BE2C (cell line): ENCODE measurements around the gene PARD3.

Experiments used
- DNase-seq: peaks from one replicate; pipeline ENCODE4 v3.0.0-alpha.2; 2020
- H3K27me3 ChIP-seq: fragments of 250-450 bp; sonication (Bioruptor Pico); 2 replicates; pipeline ENCODE4 v1.5.1; 2020; ENCODE audit warnings: mild to moderate bottlenecking
- H3K36me3 ChIP-seq: fragments of 250-450 bp; sonication (Bioruptor Pico); 2 replicates; pipeline ENCODE4 v1.5.1; 2020; ENCODE audit warnings: mild to moderate bottlenecking
- H3K4me1 ChIP-seq: fragments of 250-450 bp; sonication (Bioruptor Pico); 2 replicates; pipeline ENCODE4 v1.5.1; 2020
- H3K4me3 ChIP-seq: 2 replicates; pipeline ENCODE4 v1.5.1; 2011; ENCODE audit warnings: low read depth, low read length
- H3K9me3 ChIP-seq: fragments of 250-450 bp; sonication (Bioruptor Pico); 2 replicates; pipeline ENCODE4 v1.5.1; 2020
- CTCF ChIP-seq: IDR thresholded peaks from 2 replicates; pipeline ENCODE4 v1.5.1; 2012; ENCODE audit warnings: mild to moderate bottlenecking, low read depth, low read length

PARD3 gene

GRCh38 chr10:34102237-34102673 is 712.8 kb downstream of the PARD3 start:
- peak; percentile 46 for DNase-seq
- no peaks in the 10 kb centered on the region for H3K36me3 ChIP-seq
- H3K27me3 ChIP-seq, result no peaks in the 10 kb centered on the region
- peak overlapping the region; percentile 13 for H3K4me3 ChIP-seq
- no peak for TF ChIP-seq CTCF
- no peaks in the 10 kb centered on the region for H3K9me3 ChIP-seq
- H3K4me1 ChIP-seq, result no peaks in the 10 kb centered on the region; the same call in 1 of the 2 replicates

GRCh38 chr10:34101001-34101400 is 714.1 kb downstream of the PARD3 start:
- Histone ChIP-seq H3K4me3 (no peak overlapping the region), H3K4me1 (no peaks in the 10 kb centered on the region; the same call in 1 of the 2 replicates), H3K27me3 (no peaks in the 10 kb centered on the region), H3K9me3 (no peaks in the 10 kb centered on the region), H3K36me3 (no peaks in the 10 kb centered on the region)
- no peak for DNase-seq
- TF ChIP-seq CTCF, result no peak

GRCh38 chr10:34098821-34099567 is 716.1 kb downstream of the PARD3 start:
- no peaks in the 10 kb centered on the region for H3K9me3 ChIP-seq
- TF ChIP-seq CTCF, result no peak
- no peak for DNase-seq
- H3K4me1 ChIP-seq, result no peaks in the 10 kb centered on the region; the same call in 1 of the 2 replicates
- H3K36me3 ChIP-seq, result no peaks in the 10 kb centered on the region
- no peaks in the 10 kb centered on the region for H3K27me3 ChIP-seq
- no peak overlapping the region for H3K4me3 ChIP-seq

GRCh38 chr10:34097682-34098081 is 717.4 kb downstream of the PARD3 start:
- no peak for TF ChIP-seq CTCF
- Histone ChIP-seq H3K4me1 (no peaks in the 10 kb centered on the region; the same call in 1 of the 2 replicates), H3K4me3 (no peak overlapping the region), H3K9me3 (no peaks in the 10 kb centered on the region), H3K27me3 (no peaks in the 10 kb centered on the region), H3K36me3 (no peaks in the 10 kb centered on the region)
- no peak for DNase-seq

GRCh38 chr10:34094961-34095360 is 720.1 kb downstream of the PARD3 start:
- no peak for TF ChIP-seq CTCF
- H3K4me1 ChIP-seq, result no peaks in the 10 kb centered on the region
- H3K9me3 ChIP-seq, result no peaks in the 10 kb centered on the region
- H3K36me3 ChIP-seq, result no peaks in the 10 kb centered on the region
- no peak for DNase-seq
- H3K4me3 ChIP-seq, result no peak overlapping the region
- no peaks in the 10 kb centered on the region for H3K27me3 ChIP-seq

GRCh38 chr10:34094146-34094696 is 720.9 kb downstream of the PARD3 start:
- no peaks in the 10 kb centered on the region for H3K27me3 ChIP-seq
- no peaks in the 10 kb centered on the region for H3K4me1 ChIP-seq
- no peaks in the 10 kb centered on the region for H3K36me3 ChIP-seq
- H3K9me3 ChIP-seq, result no peaks in the 10 kb centered on the region
- no peak for DNase-seq
- H3K4me3 ChIP-seq, result no peak overlapping the region
- TF ChIP-seq CTCF, result no peak
